Lower lobe of right lung (tissue), 2 donors: Measurements from ENCODE around the gene TNFRSF8. TPM values are rescaled to one million over a fixed set of nuclear protein-coding genes. Genes with fewer than 3 reads are reported as not detected.

Experiments
- ATAC-seq, 2 donors: fragments of 200-7000 bp; cut with Tn5 transposase; one replicate each; pipeline ENCODE4 v1.9.1; 2020 to 2022; ENCODE audit warnings: mild to moderate bottlenecking in 2 of 2, moderate library complexity in 2 of 2
- DNase-seq: peaks from one replicate; pipeline ENCODE4 v3.0.0-alpha.2; 2020
- H3K27ac ChIP-seq: fragments of 200-600 bp; one replicate; pipeline ENCODE4 v1.8.0; 2022
- H3K27me3 ChIP-seq: fragments of 200-600 bp; one replicate; pipeline ENCODE4 v1.8.0; 2022; ENCODE audit warnings: low read depth
- H3K36me3 ChIP-seq: fragments of 200-600 bp; one replicate; pipeline ENCODE4 v1.8.0; 2022; ENCODE audit warnings: mild to moderate bottlenecking
- H3K4me1 ChIP-seq: fragments of 200-600 bp; one replicate; pipeline ENCODE4 v1.8.0; 2022
- H3K4me3 ChIP-seq: fragments of 200-600 bp; one replicate; pipeline ENCODE4 v1.8.0; 2022; ENCODE audit warnings: mild to moderate bottlenecking
- H3K9me3 ChIP-seq: fragments of 200-600 bp; one replicate; pipeline ENCODE4 v1.8.0; 2022
- intact Hi-C: fragments of 100-400 bp; cut with DNase I; formaldehyde crosslinking; loops from one replicate; pipeline ENCODE4 v1.11.0; 2022
- total RNA-seq: library from RNA; stranded (reverse); fragmentation: NEBNext Ultra II Directional; extraction: Animal tissue kit (Norgen Biotek cat#: 25700); gene quantifications from one replicate; pipeline ENCODE4 v1.2.1, GENCODE V29; 2021
- TF ChIP-seq, protein P1 (sequence below): fragments of 200-600 bp; IDR thresholded peaks from one replicate; pipeline ENCODE4 v1.8.0; 2022; ENCODE audit warnings: antibody characterized with exemption, mild to moderate bottlenecking
- donor health status: DM: no; HTN: yes; CAD: no; lungs with severe emphysema.

The TNFRSF8 gene
- total RNA-seq, 1 donor from 2014 or later, result 2.7 TPM

DNA sequence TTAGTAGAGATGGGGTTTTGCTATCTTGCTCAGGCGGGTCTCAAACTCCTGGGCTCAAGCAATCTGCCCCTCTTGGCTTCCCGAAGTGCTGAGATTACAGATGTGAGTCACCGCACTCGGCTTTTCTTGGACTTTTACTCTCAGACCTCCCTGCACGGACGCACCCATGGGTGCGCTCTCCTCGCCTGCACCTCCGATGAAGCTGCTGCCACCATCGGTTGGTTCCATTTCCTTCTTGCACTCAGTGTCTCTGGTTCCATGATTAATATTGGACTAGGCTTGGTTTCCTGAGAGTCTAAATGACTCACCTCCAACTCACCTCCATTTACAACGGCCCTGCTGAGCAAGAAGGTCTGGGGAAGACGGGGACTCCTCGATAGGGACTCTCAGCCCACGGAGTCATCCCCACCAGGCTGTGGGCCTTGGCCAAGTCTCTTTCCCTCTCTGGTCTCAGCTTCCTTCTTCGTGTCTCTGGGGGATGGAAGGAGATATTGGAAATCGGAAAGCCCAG, 6.7 kb upstream of the TNFRSF8 start:
- H3K4me1 ChIP-seq, result peaks cover 7% of the 10 kb centered on the region
- no peaks in the 10 kb centered on the region for H3K36me3 ChIP-seq
- H3K27me3 ChIP-seq, result no peaks in the 10 kb centered on the region
- TF ChIP-seq, protein P1, sequence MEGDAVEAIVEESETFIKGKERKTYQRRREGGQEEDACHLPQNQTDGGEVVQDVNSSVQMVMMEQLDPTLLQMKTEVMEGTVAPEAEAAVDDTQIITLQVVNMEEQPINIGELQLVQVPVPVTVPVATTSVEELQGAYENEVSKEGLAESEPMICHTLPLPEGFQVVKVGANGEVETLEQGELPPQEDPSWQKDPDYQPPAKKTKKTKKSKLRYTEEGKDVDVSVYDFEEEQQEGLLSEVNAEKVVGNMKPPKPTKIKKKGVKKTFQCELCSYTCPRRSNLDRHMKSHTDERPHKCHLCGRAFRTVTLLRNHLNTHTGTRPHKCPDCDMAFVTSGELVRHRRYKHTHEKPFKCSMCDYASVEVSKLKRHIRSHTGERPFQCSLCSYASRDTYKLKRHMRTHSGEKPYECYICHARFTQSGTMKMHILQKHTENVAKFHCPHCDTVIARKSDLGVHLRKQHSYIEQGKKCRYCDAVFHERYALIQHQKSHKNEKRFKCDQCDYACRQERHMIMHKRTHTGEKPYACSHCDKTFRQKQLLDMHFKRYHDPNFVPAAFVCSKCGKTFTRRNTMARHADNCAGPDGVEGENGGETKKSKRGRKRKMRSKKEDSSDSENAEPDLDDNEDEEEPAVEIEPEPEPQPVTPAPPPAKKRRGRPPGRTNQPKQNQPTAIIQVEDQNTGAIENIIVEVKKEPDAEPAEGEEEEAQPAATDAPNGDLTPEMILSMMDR, result no peak
- no peak for ATAC-seq
- no peaks in the 10 kb centered on the region for H3K9me3 ChIP-seq
- no peak for DNase-seq
- intact Hi-C loops, result no loop called here
- H3K27ac ChIP-seq, result no peak overlapping the region
- H3K4me3 ChIP-seq, result no peak overlapping the region

DNA sequence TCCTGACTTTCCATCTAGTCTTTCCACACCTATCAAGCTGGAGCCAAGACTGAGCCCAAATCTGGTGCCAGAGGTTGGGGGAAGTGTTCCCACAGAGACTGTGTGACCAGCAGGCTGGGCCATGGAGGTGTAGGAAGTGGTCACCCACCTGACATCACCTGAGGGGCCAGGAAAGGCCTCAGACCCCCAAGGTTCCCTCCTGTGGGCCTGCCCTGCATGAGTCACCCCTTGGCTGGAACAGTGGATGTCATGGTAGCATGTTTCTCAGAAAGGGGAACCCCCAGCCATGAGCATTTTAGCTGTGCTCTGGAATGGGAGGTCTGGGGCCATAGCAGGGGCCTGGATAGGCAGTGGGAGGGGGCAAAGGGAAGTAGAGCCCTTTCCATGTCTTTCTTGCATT, 5.7 kb upstream of the TNFRSF8 start:
- H3K9me3 ChIP-seq, result no peaks in the 10 kb centered on the region
- ATAC-seq, result no peak
- TF ChIP-seq, protein P1, result no peak

DNA sequence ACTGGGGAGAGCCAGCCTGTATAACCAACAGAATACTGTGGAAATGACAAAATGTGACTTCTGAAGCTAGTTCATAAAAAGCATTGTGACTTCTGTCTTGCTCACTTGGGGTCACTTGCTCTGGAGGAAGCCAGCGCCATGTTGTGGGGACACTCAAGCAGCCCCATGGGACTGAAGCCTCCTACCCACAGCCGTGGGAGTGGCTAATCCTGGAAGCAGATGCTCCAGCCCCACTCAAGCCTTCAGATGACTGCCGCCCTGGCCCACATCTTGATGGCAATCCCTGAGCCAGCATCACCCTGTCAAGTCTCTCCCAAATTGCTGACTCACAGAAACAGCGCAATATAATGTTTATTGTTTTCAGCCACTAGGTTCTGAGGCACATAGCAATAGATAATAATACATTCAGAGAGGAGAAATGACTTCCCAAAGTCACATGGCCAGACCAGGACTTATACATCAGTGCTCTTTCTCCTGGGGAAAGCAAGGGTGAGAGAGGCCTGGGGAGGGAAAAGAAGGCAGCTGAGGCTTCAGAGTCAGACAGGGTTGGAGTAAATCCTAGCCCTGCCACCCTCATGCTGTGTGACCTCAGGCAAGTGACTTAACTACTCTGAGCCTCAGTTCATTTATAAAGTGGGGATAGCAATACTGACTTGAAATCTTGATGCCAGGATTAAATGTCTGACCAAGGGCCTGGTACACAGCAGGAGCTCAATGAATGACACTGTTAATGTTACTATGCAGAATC, 5.0 kb upstream of the TNFRSF8 start:
- intact Hi-C loops, result no loop called here
- Histone ChIP-seq H3K27me3 (peaks cover 4% of the 10 kb centered on the region), H3K27ac (no peak overlapping the region), H3K36me3 (no peaks in the 10 kb centered on the region), H3K4me1 (peaks cover 2% of the 10 kb centered on the region), H3K9me3 (no peaks in the 10 kb centered on the region), H3K4me3 (no peak overlapping the region)
- TF ChIP-seq, protein P1, result no peak
- ATAC-seq (no peak), DNase-seq (no peak)

More for the DNA sequence above, 5.7 kb upstream of the TNFRSF8 start:
- Histone ChIP-seq H3K36me3 (no peaks in the 10 kb centered on the region), H3K27me3 (no peaks in the 10 kb centered on the region), H3K4me1 (peaks cover under 1% of the 10 kb centered on the region), H3K4me3 (no peak overlapping the region), H3K27ac (no peak overlapping the region)
- intact Hi-C loops, result no loop called here
- DNase-seq, result no peak

DNA sequence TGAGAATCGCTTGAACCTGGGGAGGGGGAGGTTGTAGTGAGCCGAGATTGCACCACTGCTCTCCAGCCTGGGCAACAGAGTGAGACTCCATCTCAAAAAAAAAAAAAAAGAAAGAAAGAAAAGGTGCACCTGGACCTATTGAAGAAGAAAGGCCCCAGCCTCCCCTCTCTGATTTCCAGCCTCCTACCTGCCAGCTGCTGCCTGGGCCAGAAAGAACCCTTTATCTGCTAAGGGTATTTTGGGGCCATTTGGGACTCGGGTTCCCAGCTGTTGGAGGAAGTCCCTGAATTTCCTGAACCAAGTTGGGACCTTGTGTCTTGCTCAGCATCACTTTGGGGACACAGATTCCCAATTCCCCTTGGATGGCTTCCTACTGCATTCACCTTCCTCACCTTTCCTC, 3.9 kb upstream of the TNFRSF8 start:
- ATAC-seq (no peak), DNase-seq (no peak)
- intact Hi-C loops, result no loop called here
- no peak overlapping the region for H3K27ac ChIP-seq
- H3K4me1 ChIP-seq, result peaks cover 8% of the 10 kb centered on the region
- H3K9me3 ChIP-seq, result no peaks in the 10 kb centered on the region
- TF ChIP-seq, protein P1, result no peak
- H3K4me3 ChIP-seq, result no peak overlapping the region
- H3K36me3 ChIP-seq, result no peaks in the 10 kb centered on the region
- peaks cover 15% of the 10 kb centered on the region for H3K27me3 ChIP-seq

DNA sequence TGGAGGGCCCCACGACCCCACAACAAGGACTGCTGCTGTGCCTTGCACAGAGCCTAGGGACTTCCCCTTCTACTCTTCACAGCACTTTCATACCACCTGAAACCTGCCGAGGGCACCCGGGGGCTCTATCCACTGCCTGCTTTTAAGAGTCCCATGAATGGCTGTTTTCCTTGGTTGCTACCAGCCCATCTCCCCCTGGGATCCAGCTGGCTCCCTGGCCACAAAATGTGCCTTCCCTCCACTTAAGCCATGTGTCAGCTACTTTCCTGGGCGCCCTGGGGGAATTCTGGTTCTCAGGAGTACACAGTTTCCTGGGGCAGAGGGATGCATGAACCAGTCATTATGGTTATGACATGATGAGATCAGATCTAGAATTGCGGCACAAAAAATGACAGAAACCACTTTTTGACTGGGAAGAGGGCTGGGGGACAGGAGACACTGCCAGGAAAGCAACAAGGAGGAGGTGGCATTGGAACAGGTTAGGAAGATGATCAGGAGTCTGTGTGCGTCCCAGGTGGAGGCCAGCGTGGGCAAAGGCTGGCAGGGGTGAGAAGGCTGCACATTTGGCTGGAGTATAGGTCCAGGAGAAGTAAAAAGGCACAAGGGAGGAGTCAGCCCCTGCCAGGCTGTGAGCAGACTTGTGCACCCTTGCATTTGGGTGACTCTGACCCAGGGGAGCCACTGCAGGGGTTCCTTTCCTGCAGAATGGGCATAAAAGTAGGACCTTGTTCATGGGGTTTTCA, 3.2 kb upstream of the TNFRSF8 start:
- Histone ChIP-seq H3K4me1 (peaks cover 8% of the 10 kb centered on the region), H3K9me3 (no peaks in the 10 kb centered on the region), H3K27me3 (peaks cover 22% of the 10 kb centered on the region), H3K36me3 (no peaks in the 10 kb centered on the region), H3K27ac (no peak overlapping the region), H3K4me3 (no peak overlapping the region)
- DNase-seq, result no peak
- TF ChIP-seq, protein P1, result no peak
- no peak for ATAC-seq
- intact Hi-C loops, result no loop called here
